CD4-positive, alpha-beta T cell (primary cell): ENCODE measurements around the gene IL31RA. TPM values are rescaled to one million over a fixed set of nuclear protein-coding genes. Genes with fewer than 3 reads are reported as not detected.

Experiments used
- ATAC-seq: fragments of 200-7000 bp; cut with Tn5 transposase; one replicate; pipeline ENCODE4 v1.10.0; 2022; ENCODE audit warnings: mild to moderate bottlenecking; ENCODE audit not compliant: poor library complexity
- CTCF ChIA-PET: fragments of 350-600 bp; sonication (Branson Sonifier 250); formaldehyde crosslinking; loops from one replicate; lab custom pipeline; 2021; ENCODE audit warnings: antibody characterized with exemption, inconsistent platforms; lab: Charles Lee
- POLR2A ChIA-PET: fragments of 350-600 bp; sonication (Branson Sonifier 250); formaldehyde crosslinking; loops from one replicate; lab custom pipeline; 2021; ENCODE audit warnings: antibody characterized with exemption, inconsistent platforms; lab: Charles Lee
- DNase-seq, 14 experiments: peaks; one replicate each; pipeline ENCODE4 v3.0.0-alpha.2; 2013 to 2020; ENCODE audit warnings: mixed read lengths in 2 of 14
- H3K27ac ChIP-seq, 2 donors: one replicate each; pipeline versions ENCODE4 v1.5.1 to v1.7.0; 2013; ENCODE audit warnings: low read length in 2 of 2, low read depth in 1 of 2, mild to moderate bottlenecking in 1 of 2
- H3K27me3 ChIP-seq, 2 experiments: 1 replicate in 1 of 2; 2 replicates in 1 of 2; pipeline versions ENCODE4 v1.6.1 to v1.7.0; 2013; ENCODE audit warnings: low read length in 2 of 2, control low read depth in 1 of 2, mild to moderate bottlenecking in 1 of 2, moderate library complexity in 1 of 2; ENCODE audit not compliant: insufficient read depth in 2 of 2, control insufficient read depth in 1 of 2
- H3K36me3 ChIP-seq: one replicate; pipeline ENCODE4 v1.6.1; 2013; ENCODE audit warnings: low read length, control low read depth; ENCODE audit not compliant: insufficient read depth
- H3K4me1 ChIP-seq: one replicate; pipeline ENCODE4 v1.6.1; 2013; ENCODE audit warnings: low read length, control low read depth; ENCODE audit not compliant: insufficient read depth
- H3K4me3 ChIP-seq: one replicate; pipeline ENCODE4 v1.5.1; 2013; ENCODE audit warnings: mild to moderate bottlenecking, low read length, moderate library complexity
- H3K9me3 ChIP-seq, 2 experiments: 1 replicate in 1 of 2; 2 replicates in 1 of 2; pipeline versions ENCODE4 v1.6.1 to v1.7.0; 2013; ENCODE audit warnings: low read length in 2 of 2, mild to moderate bottlenecking in 2 of 2, control low read depth in 1 of 2, moderate library complexity in 1 of 2; ENCODE audit not compliant: control insufficient read depth in 1 of 2, insufficient read depth in 1 of 2
- H3K27ac Mint-ChIP-seq: one replicate; pipeline ENCODE4 v1.8.0; 2020; ENCODE audit warnings: mixed read lengths
- H3K27me3 Mint-ChIP-seq: one replicate; pipeline ENCODE4 v1.8.0; 2021; ENCODE audit warnings: mixed read lengths
- H3K36me3 Mint-ChIP-seq: one replicate; pipeline ENCODE4 v1.8.0; 2021; ENCODE audit warnings: low read depth, mixed read lengths
- H3K4me1 Mint-ChIP-seq: one replicate; pipeline ENCODE4 v1.8.0; 2021; ENCODE audit warnings: low read depth, mixed read lengths
- H3K4me3 Mint-ChIP-seq: one replicate; pipeline ENCODE4 v1.8.0; 2020; ENCODE audit warnings: mild to moderate bottlenecking, mixed read lengths
- H3K9me3 Mint-ChIP-seq: one replicate; pipeline ENCODE4 v1.8.0; 2020; ENCODE audit warnings: mixed read lengths
- CTCF ChIP-seq: fragments of 200-600 bp; IDR thresholded peaks from one replicate; pipeline ENCODE4 v1.8.0; 2022; ENCODE audit warnings: antibody characterized with exemption, mild to moderate bottlenecking
- intact Hi-C, 2 experiments: fragments of 100-400 bp; cut with DNase I in 1 of 2; cut with micrococcal nuclease in 1 of 2; formaldehyde crosslinking; loops; one replicate each; pipeline versions ENCODE4 v1.15.1 to v1.9.0; 2023 to 2025; cut with DNase I, micrococcal nuclease
- total RNA-seq, 174 experiments: library from RNA in 2 of 174; stranded (reverse) in 2 of 174; gene quantifications; one replicate each; pipeline ENCODE4 v1.2.3 and lab custom pipeline; 2021 to 2026

Gene IL31RA
- total RNA-seq, 2 experiments from 2014 or later: not detected

- peaks cover 3% of the 10 kb centered on the region for H3K36me3 ChIP-seq
- no peak for TF ChIP-seq CTCF
- Mint-ChIP-seq H3K9me3 (no peaks in the 10 kb centered on the region), H3K27ac (peak overlapping the region; percentile 57), H3K36me3 (peaks cover 27% of the 10 kb centered on the region), H3K4me3 (no peak overlapping the region), H3K4me1 (peaks cover 28% of the 10 kb centered on the region), H3K27me3 (no peaks in the 10 kb centered on the region)
- ATAC-seq: no peak
- no peaks in the 10 kb centered on the region for H3K9me3 ChIP-seq
- CTCF ChIA-PET: interaction anchor here (1.3 to 1.4 kb wide), 2 partner anchors 10 to 267 kb away, joined by 4 read pairs; no protein-coding TSS in a partner anchor
- H3K4me1 ChIP-seq: no peaks in the 10 kb centered on the region
- DNase-seq: no peak
- H3K27me3 ChIP-seq: no peaks in the 10 kb centered on the region
- POLR2A ChIA-PET: interaction anchor here (0.7 to 1.7 kb wide), 3 partner anchors 10 to 267 kb away, joined by 3 to 5 read pairs (median 4); no protein-coding TSS in a partner anchor
- intact Hi-C loops: no loop called here
- no peak overlapping the region for H3K27ac ChIP-seq
- no peak overlapping the region for H3K4me3 ChIP-seq
These were observed 82.4 kb downstream of the IL31RA start for GRCh38 chr5:55933377-55934114.

- POLR2A ChIA-PET: no interaction called here
- Histone ChIP-seq H3K4me3 (no peak overlapping the region), H3K36me3 (peaks cover 8% of the 10 kb centered on the region), H3K4me1 (no peaks in the 10 kb centered on the region), H3K9me3 (no peaks in the 10 kb centered on the region), H3K27ac (no peak overlapping the region), H3K27me3 (no peaks in the 10 kb centered on the region)
- TF ChIP-seq CTCF: no peak
- no peaks in the 10 kb centered on the region for H3K9me3 Mint-ChIP-seq
- H3K27ac Mint-ChIP-seq: peak overlapping the region; percentile 57
- peaks cover 34% of the 10 kb centered on the region for H3K4me1 Mint-ChIP-seq
- CTCF ChIA-PET: no interaction called here
- ATAC-seq: no peak
- DNase-seq: no peak
- no peak overlapping the region for H3K4me3 Mint-ChIP-seq
- peaks cover 34% of the 10 kb centered on the region for H3K36me3 Mint-ChIP-seq
- H3K27me3 Mint-ChIP-seq: no peaks in the 10 kb centered on the region
- intact Hi-C loops: no loop called here
These were observed 83.0 kb downstream of the IL31RA start for GRCh38 chr5:55934115-55934613.

GRCh38 chr5:55934720-55935119, 83.6 kb downstream of the IL31RA start:
- no peaks in the 10 kb centered on the region for H3K27me3 Mint-ChIP-seq
- Histone ChIP-seq H3K27ac (no peak overlapping the region), H3K4me3 (no peak overlapping the region), H3K36me3 (peaks cover 13% of the 10 kb centered on the region), H3K4me1 (no peaks in the 10 kb centered on the region), H3K27me3 (no peaks in the 10 kb centered on the region), H3K9me3 (no peaks in the 10 kb centered on the region)
- DNase-seq (no peak), ATAC-seq (no peak)
- peak overlapping the region; percentile 57 for H3K27ac Mint-ChIP-seq
- POLR2A ChIA-PET: interaction anchor here (0.9 kb wide), 2 partner anchors 21 to 891 kb away, joined by 3 read pairs; no protein-coding TSS in a partner anchor
- H3K9me3 Mint-ChIP-seq: no peaks in the 10 kb centered on the region
- peaks cover 39% of the 10 kb centered on the region for H3K36me3 Mint-ChIP-seq
- intact Hi-C loops: loop anchor here (5.0 kb wide), 2 partner anchors 43 to 338 kb away; no protein-coding TSS in a partner anchor
- CTCF ChIA-PET: interaction anchor here (1.1 to 2.9 kb wide), 3 partner anchors 11 to 265 kb away, joined by 3 to 22 read pairs (median 4); no protein-coding TSS in a partner anchor
- H3K4me1 Mint-ChIP-seq: peaks cover 34% of the 10 kb centered on the region
- TF ChIP-seq CTCF: no peak
- H3K4me3 Mint-ChIP-seq: no peak overlapping the region
